Measurements from ENCODE around the gene ZNF430. TPM values are rescaled to one million over a fixed set of nuclear protein-coding genes. Genes with fewer than 3 reads are reported as not detected.

The ZNF430 gene
- total and polyA plus RNA-seq, 8 donors: 11.1 to 14.6 (median 13.0) TPM

DNA sequence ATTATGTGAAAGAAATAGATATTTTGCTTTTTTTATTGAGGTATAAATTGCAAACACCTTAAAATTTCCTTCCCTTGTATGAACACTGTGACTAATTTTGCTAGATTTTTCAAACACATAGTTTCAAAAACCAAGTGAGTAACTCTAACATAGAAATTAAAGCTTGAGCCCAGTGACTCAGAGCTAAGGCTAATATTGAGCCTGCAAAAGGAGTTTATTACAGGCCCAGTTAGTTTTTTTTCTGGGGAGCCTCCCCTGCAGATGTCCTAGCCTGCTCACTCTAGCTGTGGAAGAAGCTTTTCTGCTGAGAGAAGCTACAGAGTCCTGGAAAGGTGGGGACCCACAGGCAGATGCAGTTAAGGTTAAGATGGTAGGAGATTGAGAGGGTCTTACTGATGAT, 3.4 kb downstream of the ZNF430 start:
- Histone ChIP-seq H3K36me3 (peaks cover 0 to 55% of the 10 kb centered on the region in 2 donors), H3K4me3 (no peak overlapping the region), H3K9me3 (no peaks in the 10 kb centered on the region), H3K27ac (no peak overlapping the region), H3K27me3 (no peaks in the 10 kb centered on the region), H3K4me1 (peaks cover 0 to 45% of the 10 kb centered on the region in 2 donors)
- TF ChIP-seq CTCF (IDR thresholded peaks at IDR 0.05): no peak
- ATAC-seq (no peak), DNase-seq (no peak)
- intact Hi-C loops (cut with DNase I): no loop called here

DNA sequence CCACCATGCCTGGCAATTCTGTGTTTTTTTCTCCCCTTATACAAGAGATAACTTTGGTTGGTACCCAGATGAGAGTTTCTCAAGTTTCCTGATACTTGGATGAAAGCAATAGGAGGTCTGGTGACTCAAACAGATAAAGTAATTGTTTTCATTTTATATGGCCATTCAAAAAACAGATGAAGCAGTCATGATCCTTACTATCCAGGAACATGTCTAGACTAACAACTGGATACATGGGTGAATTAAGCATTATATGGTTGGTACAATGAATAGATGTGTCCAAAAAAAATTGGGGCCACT, 8.5 kb downstream of the ZNF430 start:
- no peak for DNase-seq
- Histone ChIP-seq H3K27ac (no peak overlapping the region), H3K4me1 (peaks cover 0 to 26% of the 10 kb centered on the region in 2 donors), H3K9me3 (no peaks in the 10 kb centered on the region), H3K27me3 (no peaks in the 10 kb centered on the region), H3K4me3 (no peak overlapping the region), H3K36me3 (peaks cover 0 to 87% of the 10 kb centered on the region in 2 donors)
- intact Hi-C loops (cut with DNase I): no loop called here
- ATAC-seq: no peak
- no peak for TF ChIP-seq CTCF (IDR thresholded peaks at IDR 0.05)

DNA sequence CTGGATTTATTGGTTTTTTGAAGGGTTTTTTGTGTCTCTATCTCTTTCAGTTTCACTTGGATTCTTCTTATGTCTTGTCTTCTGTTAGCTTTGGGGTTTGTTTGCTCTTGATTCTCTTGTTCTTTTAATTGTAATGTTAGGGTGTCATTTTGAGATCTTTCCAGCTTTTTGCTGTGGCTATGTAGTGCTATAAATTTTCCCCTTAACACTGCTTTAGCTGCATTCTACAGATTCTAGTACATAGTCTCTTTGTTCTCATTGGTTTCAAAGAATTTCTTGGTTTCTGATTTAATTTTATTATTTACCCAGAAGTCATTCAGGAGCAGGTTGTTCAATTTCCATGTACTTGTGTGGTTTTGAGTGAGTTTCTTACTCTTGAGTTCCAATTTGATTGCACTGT, 24.6 kb downstream of the ZNF430 start:
- intact Hi-C loops (cut with DNase I): no loop called here
- H3K9me3 ChIP-seq: peaks cover 0 to 75% of the 10 kb centered on the region in 2 donors
- H3K27me3 ChIP-seq: no peaks in the 10 kb centered on the region
- no peak for ATAC-seq
- DNase-seq: no peak
- no peak for TF ChIP-seq CTCF (IDR thresholded peaks at IDR 0.05)
- no peak overlapping the region for H3K4me3 ChIP-seq
- H3K27ac ChIP-seq: no peak overlapping the region
- H3K36me3 ChIP-seq: peaks cover 0 to 95% of the 10 kb centered on the region in 2 donors
- no peaks in the 10 kb centered on the region for H3K4me1 ChIP-seq

GRCh38 chr19:21046489-21046888, 26.0 kb downstream of the ZNF430 start:
- H3K9me3 ChIP-seq: peaks cover 0 to 87% of the 10 kb centered on the region in 2 donors
- intact Hi-C loops (cut with DNase I): no loop called here

GRCh38 chr19:21047716-21048115, 27.3 kb downstream of the ZNF430 start:
- Histone ChIP-seq H3K27ac (no peak overlapping the region), H3K27me3 (no peaks in the 10 kb centered on the region), H3K36me3 (peaks cover 0 to 93% of the 10 kb centered on the region in 2 donors), H3K4me3 (no peak overlapping the region), H3K4me1 (no peaks in the 10 kb centered on the region), H3K9me3 (peaks cover 0 to 86% of the 10 kb centered on the region in 2 donors)
- no peak for ATAC-seq
- TF ChIP-seq CTCF (IDR thresholded peaks at IDR 0.05): no peak
- intact Hi-C loops (cut with DNase I): no loop called here
- no peak for DNase-seq

More at GRCh38 chr19:21046489-21046888, 26.0 kb downstream of the ZNF430 start:
- no peak for TF ChIP-seq CTCF (IDR thresholded peaks at IDR 0.05)
- no peak for DNase-seq
- no peak overlapping the region for H3K27ac ChIP-seq
- no peaks in the 10 kb centered on the region for H3K27me3 ChIP-seq
- no peaks in the 10 kb centered on the region for H3K4me1 ChIP-seq
- no peak for ATAC-seq
- no peak overlapping the region for H3K4me3 ChIP-seq
- peaks cover 0 to 94% of the 10 kb centered on the region in 2 donors for H3K36me3 ChIP-seq
